OCI-LY1 (cell line): ENCODE measurements around the gene RYR3.
"Not testable (repeated sequence)": the region's sequence is repeated elsewhere in the genome, so short reads cannot be mapped to it uniquely, and the experiment has no call there.

Experiments used
- H2AFZ ChIP-seq: fragments of 200-600 bp; sonication (generic), shearing (Covaris generic); 2 replicates; pipeline ENCODE4 v1.6.0; 2014; ENCODE audit warnings: antibody characterized with exemption, mild to moderate bottlenecking, low read length
- H3F3A ChIP-seq: fragments of 200-600 bp; sonication (generic), shearing (Covaris generic); 2 replicates; pipeline ENCODE4 v1.6.0; 2014; ENCODE audit warnings: mild to moderate bottlenecking, antibody characterized with exemption, low read length, moderate library complexity; ENCODE audit not compliant: insufficient read depth
- H3K27ac ChIP-seq: fragments of 200-600 bp; sonication (generic); 2 replicates; pipeline ENCODE4 v1.5.1; 2014; ENCODE audit warnings: low read length, mixed run types, mild to moderate bottlenecking, low read depth; ENCODE audit not compliant: poor library complexity, severe bottlenecking
- H3K27me3 ChIP-seq: fragments of 200-600 bp; sonication (generic); 2 replicates; pipeline ENCODE4 v1.6.0; 2014; ENCODE audit warnings: antibody characterized with exemption, mild to moderate bottlenecking, low read length, moderate library complexity; ENCODE audit not compliant: insufficient read depth
- H3K36me3 ChIP-seq: fragments of 200-600 bp; sonication (generic); 2 replicates; pipeline ENCODE4 v1.6.1; 2014; ENCODE audit warnings: mild to moderate bottlenecking, antibody characterized with exemption, low read length, moderate library complexity, mixed read lengths; ENCODE audit not compliant: insufficient read depth
- H3K4me1 ChIP-seq: fragments of 200-600 bp; sonication (generic); 2 replicates; pipeline ENCODE4 v1.5.1; 2014; ENCODE audit warnings: mild to moderate bottlenecking, low read length, moderate library complexity; ENCODE audit not compliant: insufficient read depth, severe bottlenecking
- H3K4me2 ChIP-seq: fragments of 200-600 bp; sonication (generic), shearing (Covaris generic); 2 replicates; pipeline ENCODE4 v1.6.1; 2014; ENCODE audit warnings: low read length
- H3K4me3 ChIP-seq: fragments of 200-600 bp; sonication (generic); 2 replicates; pipeline ENCODE4 v1.5.1; 2014; ENCODE audit warnings: low read length, low read depth, mild to moderate bottlenecking, mixed read lengths; ENCODE audit not compliant: poor library complexity, severe bottlenecking
- H3K79me2 ChIP-seq: fragments of 200-600 bp; shearing (Covaris generic); 2 replicates; pipeline ENCODE4 v1.6.1; 2016; ENCODE audit warnings: mixed run types, low read length, mixed read lengths; ENCODE audit not compliant: insufficient read depth
- H3K9ac ChIP-seq: fragments of 200-600 bp; sonication (generic), shearing (Covaris generic); 2 replicates; pipeline ENCODE4 v1.6.1; 2014; ENCODE audit warnings: mild to moderate bottlenecking, low read length, mixed read lengths
- H3K9me2 ChIP-seq: fragments of 200-600 bp; sonication (generic), shearing (Covaris generic); 2 replicates; pipeline ENCODE4 v1.6.1; 2014; ENCODE audit warnings: low read depth, mild to moderate bottlenecking, low read length, mixed read lengths
- H3K9me3 ChIP-seq: fragments of 200-600 bp; shearing (Covaris generic); 2 replicates; pipeline ENCODE4 v1.6.1; 2014; ENCODE audit warnings: low read length, mixed read lengths
- H4K20me1 ChIP-seq: fragments of 200-600 bp; sonication (generic), shearing (Covaris generic); 2 replicates; pipeline ENCODE4 v1.6.0; 2016; ENCODE audit warnings: mild to moderate bottlenecking, low read length; ENCODE audit not compliant: insufficient read depth
- EZH2 ChIP-seq: fragments of 200-600 bp; sonication (generic), shearing (Covaris generic); IDR thresholded peaks from 2 replicates; pipeline ENCODE4 v1.8.0; 2017; ENCODE audit warnings: borderline replicate concordance, mixed run types, mild to moderate bottlenecking, antibody characterized with exemption, low read length, moderate library complexity, mixed read lengths
- TF ChIP-seq, protein P1 (sequence below): fragments of 200-600 bp; sonication (generic), shearing (Covaris generic); IDR thresholded peaks from 2 replicates; pipeline ENCODE4 v1.5.1; 2017; ENCODE audit warnings: mild to moderate bottlenecking, antibody characterized with exemption, low read length, moderate library complexity, mixed read lengths

Gene RYR3

DNA sequence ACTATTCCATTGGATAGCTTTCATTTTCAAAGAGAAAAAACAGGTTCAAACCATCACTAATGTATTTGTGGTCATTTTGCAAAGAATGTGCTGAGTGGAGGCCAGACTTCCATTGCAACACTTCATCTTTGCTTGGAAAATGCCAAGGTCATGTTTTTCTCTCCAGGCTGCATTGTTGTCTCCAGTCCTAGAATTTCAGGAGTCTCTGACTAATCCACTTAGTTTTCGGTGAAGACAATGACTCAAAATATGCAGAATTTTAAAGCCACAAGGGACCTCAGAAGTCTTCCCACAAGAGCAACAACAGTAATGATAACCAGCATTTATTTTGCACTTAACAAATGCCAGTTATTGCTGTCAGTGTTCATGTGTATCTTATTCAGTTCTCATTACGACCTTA, 277.0 kb downstream of the RYR3 start:
- no peaks in the 10 kb centered on the region for H3K9me2 ChIP-seq
- no peaks in the 10 kb centered on the region for H3K9me3 ChIP-seq
- H3K79me2 ChIP-seq, result no peaks in the 10 kb centered on the region
- H3K27me3 ChIP-seq, result no peaks in the 10 kb centered on the region
- no peak overlapping the region for H3K9ac ChIP-seq
- H3F3A ChIP-seq, result no peaks in the 10 kb centered on the region
- H4K20me1 ChIP-seq, result no peaks in the 10 kb centered on the region
- H3K4me1 ChIP-seq, result no peaks in the 10 kb centered on the region
- H3K4me2 ChIP-seq, result no peak overlapping the region
- no peak overlapping the region for H2AFZ ChIP-seq
- no peak overlapping the region for H3K27ac ChIP-seq
- H3K36me3 ChIP-seq, result no peaks in the 10 kb centered on the region
- TF ChIP-seq, protein P1, sequence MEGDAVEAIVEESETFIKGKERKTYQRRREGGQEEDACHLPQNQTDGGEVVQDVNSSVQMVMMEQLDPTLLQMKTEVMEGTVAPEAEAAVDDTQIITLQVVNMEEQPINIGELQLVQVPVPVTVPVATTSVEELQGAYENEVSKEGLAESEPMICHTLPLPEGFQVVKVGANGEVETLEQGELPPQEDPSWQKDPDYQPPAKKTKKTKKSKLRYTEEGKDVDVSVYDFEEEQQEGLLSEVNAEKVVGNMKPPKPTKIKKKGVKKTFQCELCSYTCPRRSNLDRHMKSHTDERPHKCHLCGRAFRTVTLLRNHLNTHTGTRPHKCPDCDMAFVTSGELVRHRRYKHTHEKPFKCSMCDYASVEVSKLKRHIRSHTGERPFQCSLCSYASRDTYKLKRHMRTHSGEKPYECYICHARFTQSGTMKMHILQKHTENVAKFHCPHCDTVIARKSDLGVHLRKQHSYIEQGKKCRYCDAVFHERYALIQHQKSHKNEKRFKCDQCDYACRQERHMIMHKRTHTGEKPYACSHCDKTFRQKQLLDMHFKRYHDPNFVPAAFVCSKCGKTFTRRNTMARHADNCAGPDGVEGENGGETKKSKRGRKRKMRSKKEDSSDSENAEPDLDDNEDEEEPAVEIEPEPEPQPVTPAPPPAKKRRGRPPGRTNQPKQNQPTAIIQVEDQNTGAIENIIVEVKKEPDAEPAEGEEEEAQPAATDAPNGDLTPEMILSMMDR, result no peak
- TF ChIP-seq EZH2, result no peak
- no peak overlapping the region for H3K4me3 ChIP-seq

GRCh38 chr15:33592864-33593263, 282.1 kb downstream of the RYR3 start:
- Histone ChIP-seq H3K27ac (no peak overlapping the region), H3K9ac (no peak overlapping the region)
- TF ChIP-seq, protein P1, result no peak
- TF ChIP-seq EZH2, result no peak

DNA sequence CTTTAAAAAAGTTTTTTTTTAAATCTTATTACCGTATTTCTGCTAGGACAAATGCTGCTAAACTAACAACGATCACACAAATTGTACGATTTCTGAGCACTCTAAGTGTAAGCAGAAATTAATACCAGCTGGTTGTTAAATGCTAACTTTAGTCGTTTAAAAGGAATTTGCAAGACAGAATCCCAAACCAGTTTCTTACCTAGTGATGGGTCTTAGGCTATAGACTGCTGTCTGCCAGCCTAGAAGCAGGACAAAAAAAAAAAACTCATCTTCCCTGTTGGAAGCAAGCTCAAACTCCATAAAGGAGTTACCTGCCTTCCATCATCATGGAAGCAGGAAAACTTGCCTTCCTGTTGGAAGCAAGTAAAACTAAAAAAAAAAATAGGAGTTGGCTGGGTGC, 287.6 kb downstream of the RYR3 start:
- not testable (repeated sequence) for H3K9ac ChIP-seq, H4K20me1 ChIP-seq, H3K27ac ChIP-seq

More at GRCh38 chr15:33592864-33593263, 282.1 kb downstream of the RYR3 start:
- H3K9me2 ChIP-seq, result no peaks in the 10 kb centered on the region
- H2AFZ ChIP-seq, result no peak overlapping the region
- no peaks in the 10 kb centered on the region for H4K20me1 ChIP-seq
- H3K79me2 ChIP-seq, result no peaks in the 10 kb centered on the region
- no peaks in the 10 kb centered on the region for H3K36me3 ChIP-seq
- H3K27me3 ChIP-seq, result no peaks in the 10 kb centered on the region
- H3K4me2 ChIP-seq, result no peak overlapping the region
- H3K9me3 ChIP-seq, result no peaks in the 10 kb centered on the region
- no peak overlapping the region for H3K4me3 ChIP-seq
- no peaks in the 10 kb centered on the region for H3F3A ChIP-seq
- H3K4me1 ChIP-seq, result no peaks in the 10 kb centered on the region

DNA sequence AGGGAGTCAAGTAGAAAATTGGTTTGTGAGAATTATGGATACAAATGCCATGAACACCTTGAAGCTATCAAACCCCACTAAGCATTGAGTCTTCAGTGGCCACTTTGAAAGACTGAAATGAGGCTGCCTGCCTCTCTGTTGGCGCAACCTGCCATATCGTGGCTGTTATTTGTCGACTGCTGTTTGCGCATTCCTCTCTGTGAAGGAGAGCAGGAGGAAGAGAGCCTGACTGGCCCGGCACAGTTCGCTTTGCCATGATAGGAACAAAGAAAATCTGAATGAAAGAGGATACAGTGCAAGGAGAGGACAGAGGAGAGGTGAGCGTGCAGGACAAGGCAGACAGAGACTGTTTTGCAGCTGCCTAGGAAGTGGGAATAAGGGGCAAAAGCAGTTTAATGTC, 289.4 kb downstream of the RYR3 start:
- no peaks in the 10 kb centered on the region for H3K79me2 ChIP-seq
- H3K9ac ChIP-seq, result no peak overlapping the region
- 0 out of 2 replicates have a peak, but pooled peaks cover 3% of the 10 kb centered on the region for H3K27me3 ChIP-seq
- no peak overlapping the region for H3K4me2 ChIP-seq
- H3F3A ChIP-seq, result no peaks in the 10 kb centered on the region
- H3K9me3 ChIP-seq, result no peaks in the 10 kb centered on the region
- no peaks in the 10 kb centered on the region for H3K4me1 ChIP-seq
- no peak overlapping the region for H3K27ac ChIP-seq
- TF ChIP-seq EZH2, result no peak
- TF ChIP-seq, protein P1, result no peak
- no peaks in the 10 kb centered on the region for H3K36me3 ChIP-seq
- no peak overlapping the region for H2AFZ ChIP-seq
- no peaks in the 10 kb centered on the region for H4K20me1 ChIP-seq
- no peak overlapping the region for H3K4me3 ChIP-seq
- no peaks in the 10 kb centered on the region for H3K9me2 ChIP-seq

More for the DNA sequence above, 287.6 kb downstream of the RYR3 start:
- H3K79me2 ChIP-seq, H3K4me3 ChIP-seq, H3K4me2 ChIP-seq, H3F3A ChIP-seq, H3K27me3 ChIP-seq, H3K4me1 ChIP-seq, H3K9me2 ChIP-seq, H3K36me3 ChIP-seq, H2AFZ ChIP-seq, H3K9me3 ChIP-seq: not testable (repeated sequence)
